ENCODE results near the gene CCT6B. TPM values are rescaled to one million over a fixed set of nuclear protein-coding genes. Genes with fewer than 3 reads are reported as not detected.
A peak's percentile ranks its signal among the peaks of the same experiment; 100 is the strongest.

Gene CCT6B
- polyA plus RNA-seq, 2 of the 4 experiments (the other 2 are of a cell fraction) = 0.77 to 3.1 TPM

- ChIA-PET CTCF (interaction anchor here (0.7 to 7.5 kb wide), 10 partner anchors 12 to 560 kb away, joined by 3 to 43 read pairs (median 6); partner anchors contain the start of gene RAD51D), POLR2A (interaction anchor here (0.5 to 3.3 kb wide), 11 partner anchors 10 to 560 kb away, joined by 3 to 20 read pairs (median 5); partner anchors contain the start of genes CCT6B, RFFL and ZNF830)
- no peaks in the 10 kb centered on the region for H3K9me3 ChIP-seq
- H3K4me2 ChIP-seq = peak overlapping the region; percentile 91
- WGBS (ENCODE audit: missing lambda C conversion rate) = 19% methylated on average over 15 of the region's 15 CpGs
- no peak; a peak in 1 of 6 replicates for ATAC-seq
- H3K4me3 ChIP-seq = peak overlapping the region; percentile 78
- no peak for FAIRE-seq
- H3K4me1 ChIP-seq = peaks cover 14% of the 10 kb centered on the region
- DNase-seq (ENCODE audit: low read depth in 1 of 2, low spot score in 1 of 2) = no peak
- H3K27ac ChIP-seq = peak overlapping the region; percentile 94 to 97
- TF ChIP-seq JUN (IDR thresholded peaks at IDR 0.05) (0 out of 5 replicates have a peak, but pooled peaks of 1 of the 2 experiments have one; percentile 29), PHF8 (IDR thresholded peaks at IDR 0.05; ENCODE audit: borderline replicate concordance, low read depth) (peak; percentile 94), MAX (IDR thresholded peaks at IDR 0.05) (no peak)
These were observed 18.5 kb upstream of the CCT6B start for GRCh38 chr17:34979650-34980352.

- Histone ChIP-seq H3K27ac (peak overlapping the region; percentile 94 to 97; a peak in 4 of 6 replicates), H3K4me1 (peaks cover 14% of the 10 kb centered on the region), H3K4me3 (no peak overlapping the region), H3K9me3 (no peaks in the 10 kb centered on the region), H3K4me2 (peak overlapping the region; percentile 91)
- 89% methylated on average over 7 of the region's 7 CpGs for WGBS (ENCODE audit: missing lambda C conversion rate)
- ChIA-PET POLR2A (interaction anchor here (1.0 to 3.3 kb wide), 4 partner anchors 15 to 43 kb away, joined by 3 to 20 read pairs (median 4); partner anchors contain the start of genes CCT6B and ZNF830), CTCF (interaction anchor here (1.0 to 3.8 kb wide), 2 partner anchors 12 to 140 kb away, joined by 7 to 19 read pairs; partner anchors contain the start of gene RAD51D)
- no peak for DNase-seq (ENCODE audit: low read depth in 1 of 2, low spot score in 1 of 2)
- FAIRE-seq = no peak
- TF ChIP-seq BHLHE40 (IDR thresholded peaks at IDR 0.05; ENCODE audit: low read depth, low read length) (no peak), HOXB5 (CRISPR knock-in tag; IDR thresholded peaks at IDR 0.05) (no peak), SMC3 (IDR thresholded peaks at IDR 0.05) (no peak), CBX2 (IDR thresholded peaks at IDR 0.05; ENCODE audit: borderline replicate concordance, low read depth) (no peak), ZC3H11A (IDR thresholded peaks at IDR 0.05) (no peak), RNF2 (IDR thresholded peaks at IDR 0.05; ENCODE audit: borderline replicate concordance, low read depth) (no peak), CEBPB (IDR thresholded peaks at IDR 0.05) (no peak), ATOH8 (CRISPR knock-in tag; IDR thresholded peaks at IDR 0.05; ENCODE audit: low read depth) (no peak), ELK1 (IDR thresholded peaks at IDR 0.05; ENCODE audit: low read depth, low read length) (no peak), JUNB (IDR thresholded peaks at IDR 0.05) (no peak), JUN (IDR thresholded peaks at IDR 0.05) (no peak), FOXS1 (CRISPR knock-in tag; IDR thresholded peaks at IDR 0.05) (no peak)
- no peak for ATAC-seq
These were observed 17.9 kb upstream of the CCT6B start for GRCh38 chr17:34979153-34979552.

- Histone ChIP-seq H3K9me3 (no peaks in the 10 kb centered on the region), H3K4me3 (no peak overlapping the region), H3K4me2 (no peak overlapping the region), H3K27ac (no peak overlapping the region), H3K4me1 (peaks cover 6% of the 10 kb centered on the region; the same call in 1 of the 3 replicates)
- ChIA-PET POLR2A (interaction anchor here (0.6 kb wide), 2 partner anchors 24 to 394 kb away, joined by 4 to 6 read pairs; no protein-coding TSS in a partner anchor), CTCF (interaction anchor here (0.9 to 2.2 kb wide), 5 partner anchors 11 to 830 kb away, joined by 3 to 7 read pairs (median 6); no protein-coding TSS in a partner anchor)
- FAIRE-seq (no peak), ATAC-seq (no peak), DNase-seq (ENCODE audit: low read depth in 1 of 2, low spot score in 1 of 2) (no peak)
- no peak for TF ChIP-seq ZFP36 (IDR thresholded peaks at IDR 0.05; ENCODE audit: borderline replicate concordance, partially characterized antibody)
- TF ChIP-seq EHF (CRISPR knock-in tag; IDR thresholded peaks at IDR 0.05) = no peak
- TF ChIP-seq TP53 (CRISPR knock-in tag; IDR thresholded peaks at IDR 0.05) = no peak
- TF ChIP-seq HES2 (IDR thresholded peaks at IDR 0.05) = no peak
- TF ChIP-seq KDM1A (IDR thresholded peaks at IDR 0.05; ENCODE audit: low read depth) = no peak
- no peak for TF ChIP-seq RAD21 (conservative IDR thresholded peaks at IDR 0.05 in 1 of 2, IDR thresholded peaks at IDR 0.05 in 1 of 2)
- no peak for TF ChIP-seq CHD2 (IDR thresholded peaks at IDR 0.05; ENCODE audit: low read length, partially characterized antibody)
- TF ChIP-seq RARB (CRISPR knock-in tag; IDR thresholded peaks at IDR 0.05) = no peak
- no peak for TF ChIP-seq TFCP2L1 (CRISPR knock-in tag; IDR thresholded peaks at IDR 0.05)
- no peak for TF ChIP-seq NPAS2 (CRISPR knock-in tag; IDR thresholded peaks at IDR 0.05; ENCODE audit: borderline replicate concordance)
- no peak for TF ChIP-seq ZNF302 (CRISPR knock-in tag; IDR thresholded peaks at IDR 0.05)
- no peak for TF ChIP-seq ZC3H11A (IDR thresholded peaks at IDR 0.05)
- TF ChIP-seq CBX2 (IDR thresholded peaks at IDR 0.05; ENCODE audit: borderline replicate concordance, low read depth) = no peak
- TF ChIP-seq RNF2 (IDR thresholded peaks at IDR 0.05; ENCODE audit: borderline replicate concordance, low read depth) = no peak
- no peak for TF ChIP-seq POLR2A (IDR thresholded peaks at IDR 0.05; ENCODE audit: low read length)
- no peak for TF ChIP-seq CHD4 (IDR thresholded peaks at IDR 0.05; ENCODE audit: borderline replicate concordance)
- TF ChIP-seq ZSCAN20 (CRISPR knock-in tag; IDR thresholded peaks at IDR 0.05) = no peak
- 71% methylated on average over 3 of the region's 3 CpGs for WGBS (ENCODE audit: missing lambda C conversion rate)
These were observed 13.8 kb upstream of the CCT6B start for GRCh38 chr17:34974794-34975785.

Data from A549 (cell line).